Measurements from ENCODE around the gene EXOC1L. TPM values are rescaled to one million over a fixed set of nuclear protein-coding genes. Genes with fewer than 3 reads are reported as not detected.

Gene EXOC1L
- total RNA-seq, 1 donor: not detected

GRCh38 chr4:55830048-55830447 is 10.5 kb downstream of the EXOC1L start:
- no peaks in the 10 kb centered on the region for H3K79me2 ChIP-seq (ENCODE audit: insufficient read depth, low read length)
- H4K20me1 ChIP-seq (ENCODE audit: insufficient read depth, low read length): no peaks in the 10 kb centered on the region
- H3K27ac ChIP-seq (ENCODE audit: low read depth, low read length): no peak overlapping the region
- no peak overlapping the region for H3K4me3 ChIP-seq (ENCODE audit: insufficient read depth, low read length)
- no peaks in the 10 kb centered on the region for H3K36me3 ChIP-seq (ENCODE audit: insufficient read depth, low read length)
- H2AFZ ChIP-seq (ENCODE audit: low read length): no peak overlapping the region
- no peak for TF ChIP-seq CTCF (IDR thresholded peaks at IDR 0.05; ENCODE audit: extremely low read depth, low read depth, low read length)
- DNase-seq (ENCODE audit: insufficient read length, low spot score, missing footprints): no peak
- no peaks in the 10 kb centered on the region for H3K4me1 ChIP-seq (ENCODE audit: insufficient read depth, low read length)
- H3K27me3 ChIP-seq (ENCODE audit: insufficient read depth, low read length): peaks cover 9% of the 10 kb centered on the region
- H3K9me3 ChIP-seq (ENCODE audit: low read depth, low read length): no peaks in the 10 kb centered on the region
- no peak overlapping the region for H3K4me2 ChIP-seq (ENCODE audit: insufficient read depth, low read length)

GRCh38 chr4:55830716-55831115 is 11.1 kb downstream of the EXOC1L start:
- Histone ChIP-seq H3K4me2 (ENCODE audit: insufficient read depth, low read length) (no peak overlapping the region), H3K4me3 (ENCODE audit: insufficient read depth, low read length) (no peak overlapping the region), H3K4me1 (ENCODE audit: insufficient read depth, low read length) (no peaks in the 10 kb centered on the region), H3K36me3 (ENCODE audit: insufficient read depth, low read length) (no peaks in the 10 kb centered on the region), H3K79me2 (ENCODE audit: insufficient read depth, low read length) (no peaks in the 10 kb centered on the region), H4K20me1 (ENCODE audit: insufficient read depth, low read length) (no peaks in the 10 kb centered on the region), H3K9me3 (ENCODE audit: low read depth, low read length) (no peaks in the 10 kb centered on the region), H2AFZ (ENCODE audit: low read length) (no peak overlapping the region), H3K27me3 (ENCODE audit: insufficient read depth, low read length) (peaks cover 9% of the 10 kb centered on the region), H3K27ac (ENCODE audit: low read depth, low read length) (no peak overlapping the region)
- TF ChIP-seq CTCF (IDR thresholded peaks at IDR 0.05; ENCODE audit: extremely low read depth, low read depth, low read length): no peak
- DNase-seq (ENCODE audit: insufficient read length, low spot score, missing footprints): no peak

- Histone ChIP-seq H2AFZ (ENCODE audit: low read length) (no peak overlapping the region), H3K36me3 (ENCODE audit: insufficient read depth, low read length) (no peaks in the 10 kb centered on the region), H3K4me1 (ENCODE audit: insufficient read depth, low read length) (peaks cover 6% of the 10 kb centered on the region), H3K4me3 (ENCODE audit: insufficient read depth, low read length) (no peak overlapping the region), H3K9me3 (ENCODE audit: low read depth, low read length) (no peaks in the 10 kb centered on the region), H3K27me3 (ENCODE audit: insufficient read depth, low read length) (peaks cover 3% of the 10 kb centered on the region), H3K79me2 (ENCODE audit: insufficient read depth, low read length) (no peaks in the 10 kb centered on the region), H3K27ac (ENCODE audit: low read depth, low read length) (no peak overlapping the region), H3K4me2 (ENCODE audit: insufficient read depth, low read length) (no peak overlapping the region), H4K20me1 (ENCODE audit: insufficient read depth, low read length) (no peaks in the 10 kb centered on the region)
- no peak for TF ChIP-seq CTCF (IDR thresholded peaks at IDR 0.05; ENCODE audit: extremely low read depth, low read depth, low read length)
- no peak for DNase-seq (ENCODE audit: insufficient read length, low spot score, missing footprints)
These were observed 14.7 kb downstream of the EXOC1L start for GRCh38 chr4:55834086-55834795.

- Histone ChIP-seq H3K36me3 (ENCODE audit: insufficient read depth, low read length) (no peaks in the 10 kb centered on the region), H3K27ac (ENCODE audit: low read depth, low read length) (no peak overlapping the region), H4K20me1 (ENCODE audit: insufficient read depth, low read length) (no peaks in the 10 kb centered on the region), H3K79me2 (ENCODE audit: insufficient read depth, low read length) (no peaks in the 10 kb centered on the region), H3K9me3 (ENCODE audit: low read depth, low read length) (no peaks in the 10 kb centered on the region), H3K4me3 (ENCODE audit: insufficient read depth, low read length) (no peak overlapping the region), H3K4me2 (ENCODE audit: insufficient read depth, low read length) (no peak overlapping the region), H3K4me1 (ENCODE audit: insufficient read depth, low read length) (peaks cover 6% of the 10 kb centered on the region), H2AFZ (ENCODE audit: low read length) (no peak overlapping the region), H3K27me3 (ENCODE audit: insufficient read depth, low read length) (no peaks in the 10 kb centered on the region)
- no peak for TF ChIP-seq CTCF (IDR thresholded peaks at IDR 0.05; ENCODE audit: extremely low read depth, low read depth, low read length)
- no peak for DNase-seq (ENCODE audit: insufficient read length, low spot score, missing footprints)
These were observed 18.3 kb downstream of the EXOC1L start for GRCh38 chr4:55837903-55838302.

All from osteoblast (primary cell).